ENCODE results near the gene ABI2. TPM values are rescaled to one million over a fixed set of nuclear protein-coding genes. Genes with fewer than 3 reads are reported as not detected.

ABI2 gene
- total RNA-seq, 1 experiment from 2014 or later, result 75.6 TPM

DNA sequence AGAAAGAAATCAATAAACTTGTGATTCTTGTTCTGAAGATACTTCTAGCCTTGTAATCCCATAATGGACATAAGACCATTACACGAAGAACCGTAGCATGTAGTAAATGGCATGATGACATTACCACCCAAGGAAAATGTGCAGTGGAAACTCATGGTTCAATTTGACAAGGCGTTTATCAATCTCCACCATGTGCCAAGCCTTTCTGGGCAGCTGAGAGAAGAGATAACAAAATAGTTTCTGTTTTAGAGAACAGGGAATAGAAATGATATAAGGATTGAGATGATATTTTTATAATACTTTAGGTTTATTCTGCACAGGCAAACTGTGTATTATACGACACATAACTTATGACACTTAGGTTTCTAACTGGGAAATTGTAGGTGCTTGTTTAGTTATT lies 19.2 kb downstream of the ABI2 start:
- H3K27ac ChIP-seq (ENCODE audit: low read depth, low read length), result no peak overlapping the region
- ATAC-seq, result no peak
- no TSS peak for BruUV-seq (replicated peaks)
- H3K4me2 ChIP-seq (ENCODE audit: low read length), result no peak overlapping the region
- H3K36me3 ChIP-seq (ENCODE audit: control insufficient read depth in 1 of 2, insufficient read depth in 2 of 2, low read length in 2 of 2), result no peaks in the 10 kb centered on the region
- no peak overlapping the region for H3K4me3 ChIP-seq (replicated peaks in 1 of 2; ENCODE audit: low read depth in 1 of 2, low read length in 2 of 2)
- ChIA-PET CTCF (no interaction called here), POLR2A (no interaction called here), RAD21 (ENCODE audit: low non-redundant PET in 1 of 2, low total read pairs in 2 of 2, uncharacterized antibody in 2 of 2, unreplicated experiment in 2 of 2) (no interaction called here)
- TF ChIP-seq POLR2A (IDR thresholded peaks at IDR 0.05; ENCODE audit: borderline replicate concordance, extremely low read depth, insufficient read depth, insufficient read length) (no peak), ELF1 (IDR thresholded peaks at IDR 0.05; ENCODE audit: borderline replicate concordance, low read depth) (no peak), SRF (IDR thresholded peaks at IDR 0.05; ENCODE audit: low read depth) (no peak), FOSL1 (IDR thresholded peaks at IDR 0.05; ENCODE audit: low read depth) (no peak), ZFX (IDR thresholded peaks at IDR 0.05) (no peak)
- TF ChIP-seq, protein P1, sequence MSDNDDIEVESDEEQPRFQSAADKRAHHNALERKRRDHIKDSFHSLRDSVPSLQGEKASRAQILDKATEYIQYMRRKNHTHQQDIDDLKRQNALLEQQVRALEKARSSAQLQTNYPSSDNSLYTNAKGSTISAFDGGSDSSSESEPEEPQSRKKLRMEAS (IDR thresholded peaks at IDR 0.05), result no peak
- TF ChIP-seq, protein P2, sequence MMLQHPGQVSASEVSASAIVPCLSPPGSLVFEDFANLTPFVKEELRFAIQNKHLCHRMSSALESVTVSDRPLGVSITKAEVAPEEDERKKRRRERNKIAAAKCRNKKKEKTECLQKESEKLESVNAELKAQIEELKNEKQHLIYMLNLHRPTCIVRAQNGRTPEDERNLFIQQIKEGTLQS (IDR thresholded peaks at IDR 0.05), result no peak
- TF ChIP-seq, protein P3, sequence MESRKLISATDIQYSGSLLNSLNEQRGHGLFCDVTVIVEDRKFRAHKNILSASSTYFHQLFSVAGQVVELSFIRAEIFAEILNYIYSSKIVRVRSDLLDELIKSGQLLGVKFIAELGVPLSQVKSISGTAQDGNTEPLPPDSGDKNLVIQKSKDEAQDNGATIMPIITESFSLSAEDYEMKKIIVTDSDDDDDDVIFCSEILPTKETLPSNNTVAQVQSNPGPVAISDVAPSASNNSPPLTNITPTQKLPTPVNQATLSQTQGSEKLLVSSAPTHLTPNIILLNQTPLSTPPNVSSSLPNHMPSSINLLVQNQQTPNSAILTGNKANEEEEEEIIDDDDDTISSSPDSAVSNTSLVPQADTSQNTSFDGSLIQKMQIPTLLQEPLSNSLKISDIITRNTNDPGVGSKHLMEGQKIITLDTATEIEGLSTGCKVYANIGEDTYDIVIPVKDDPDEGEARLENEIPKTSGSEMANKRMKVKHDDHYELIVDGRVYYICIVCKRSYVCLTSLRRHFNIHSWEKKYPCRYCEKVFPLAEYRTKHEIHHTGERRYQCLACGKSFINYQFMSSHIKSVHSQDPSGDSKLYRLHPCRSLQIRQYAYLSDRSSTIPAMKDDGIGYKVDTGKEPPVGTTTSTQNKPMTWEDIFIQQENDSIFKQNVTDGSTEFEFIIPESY (IDR thresholded peaks at IDR 0.05; ENCODE audit: extremely low read depth, insufficient replicate concordance, low read length), result no peak
- TF ChIP-seq, protein P4, sequence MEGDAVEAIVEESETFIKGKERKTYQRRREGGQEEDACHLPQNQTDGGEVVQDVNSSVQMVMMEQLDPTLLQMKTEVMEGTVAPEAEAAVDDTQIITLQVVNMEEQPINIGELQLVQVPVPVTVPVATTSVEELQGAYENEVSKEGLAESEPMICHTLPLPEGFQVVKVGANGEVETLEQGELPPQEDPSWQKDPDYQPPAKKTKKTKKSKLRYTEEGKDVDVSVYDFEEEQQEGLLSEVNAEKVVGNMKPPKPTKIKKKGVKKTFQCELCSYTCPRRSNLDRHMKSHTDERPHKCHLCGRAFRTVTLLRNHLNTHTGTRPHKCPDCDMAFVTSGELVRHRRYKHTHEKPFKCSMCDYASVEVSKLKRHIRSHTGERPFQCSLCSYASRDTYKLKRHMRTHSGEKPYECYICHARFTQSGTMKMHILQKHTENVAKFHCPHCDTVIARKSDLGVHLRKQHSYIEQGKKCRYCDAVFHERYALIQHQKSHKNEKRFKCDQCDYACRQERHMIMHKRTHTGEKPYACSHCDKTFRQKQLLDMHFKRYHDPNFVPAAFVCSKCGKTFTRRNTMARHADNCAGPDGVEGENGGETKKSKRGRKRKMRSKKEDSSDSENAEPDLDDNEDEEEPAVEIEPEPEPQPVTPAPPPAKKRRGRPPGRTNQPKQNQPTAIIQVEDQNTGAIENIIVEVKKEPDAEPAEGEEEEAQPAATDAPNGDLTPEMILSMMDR (IDR thresholded peaks at IDR 0.05 in 2 of 3, conservative IDR thresholded peaks at IDR 0.05 in 1 of 3; ENCODE audit: borderline replicate concordance in 1 of 3, insufficient read depth in 1 of 3, low read depth in 2 of 3, low read length in 2 of 3), result no peak
- no peak overlapping the region for H3K9ac ChIP-seq (ENCODE audit: low read length)
- H2AFZ ChIP-seq (ENCODE audit: low read depth, low read length, poor library complexity, severe bottlenecking), result no peak overlapping the region
- no peaks in the 10 kb centered on the region for H3K9me2 ChIP-seq (ENCODE audit: insufficient read depth)
- no peaks in the 10 kb centered on the region for H3K9me3 ChIP-seq (ENCODE audit: control insufficient read depth in 1 of 2, insufficient read depth in 1 of 2, low read depth in 1 of 2, low read length in 2 of 2)
- DNase-seq (ENCODE audit: low read depth, low spot score), result no peak
- H3K79me2 ChIP-seq (ENCODE audit: insufficient read depth, low read length), result peaks cover 71% of the 10 kb centered on the region
- H3K27me3 ChIP-seq (ENCODE audit: insufficient read depth, low read length), result no peaks in the 10 kb centered on the region
- H4K20me1 ChIP-seq (ENCODE audit: insufficient read depth), result no peaks in the 10 kb centered on the region
- intact Hi-C loops (cut with micrococcal nuclease), result no loop called here
- no peaks in the 10 kb centered on the region for H3K4me1 ChIP-seq (ENCODE audit: control insufficient read depth in 1 of 2, insufficient read depth in 2 of 2, low read length in 2 of 2)

Data from HCT116 (cell line).